Measurements from ENCODE around the gene PRKN.

- TF ChIP-seq CTCF (conservative IDR thresholded peaks at IDR 0.05) (no peak), EZH2 (IDR thresholded peaks at IDR 0.05; ENCODE audit: low read depth) (no peak)
Measured at GRCh38 chr6:161804838-161805237, 922.7 kb downstream of the PRKN start.
